GM12878 (cell line): ENCODE measurements around the gene CCSER2. TPM values are rescaled to one million over a fixed set of nuclear protein-coding genes. Genes with fewer than 3 reads are reported as not detected.

Experiments used
- ASH2L ChIP-seq: fragments of 300-600, 200-600 bp; sonication (generic); IDR thresholded peaks from 2 replicates; pipeline ENCODE4 v1.6.1; 2017; ENCODE audit warnings: low read depth, mild to moderate bottlenecking, borderline replicate concordance
- BACH1 ChIP-seq: fragments of 450-650 bp; IDR thresholded peaks from 2 replicates; pipeline ENCODE4 v1.6.1; 2017; ENCODE audit warnings: mild to moderate bottlenecking, borderline replicate concordance
- CBX3 ChIP-seq: fragments of 200-600 bp; sonication (generic); IDR thresholded peaks from 2 replicates; pipeline ENCODE4 v1.6.1; 2016; ENCODE audit warnings: low read depth, borderline replicate concordance
- CREM ChIP-seq: IDR thresholded peaks from 2 replicates; pipeline ENCODE4 v1.6.1; 2014; ENCODE audit warnings: antibody characterized with exemption, low read depth
- ETV6 ChIP-seq, 2 experiments: fragments of 450-650 bp in 1 of 2; IDR thresholded peaks in 1 of 2; conservative IDR thresholded peaks in 1 of 2; 2 replicates each; pipeline ENCODE4 v1.6.1; 2014; ENCODE audit warnings: antibody characterized with exemption in 1 of 2, borderline replicate concordance in 1 of 2, low read depth in 1 of 2, mild to moderate bottlenecking in 1 of 2, moderate library complexity in 1 of 2
- HDAC6 ChIP-seq: fragments of 200-600 bp; sonication (generic); IDR thresholded peaks from one replicate; pipeline ENCODE4 v1.8.0; 2017; ENCODE audit warnings: antibody characterized with exemption; ENCODE audit not compliant: unreplicated experiment
- IRF4 ChIP-seq: IDR thresholded peaks from 2 replicates; pipeline ENCODE4 v1.6.1; 2011; ENCODE audit warnings: low read depth, low read length
- JUND ChIP-seq: IDR thresholded peaks from 2 replicates; pipeline ENCODE4 v1.6.1; 2012; ENCODE audit warnings: low read depth, mild to moderate bottlenecking, low read length, improper control_type of control experiment, moderate library complexity
- NFIC ChIP-seq: IDR thresholded peaks from 2 replicates; pipeline ENCODE4 v1.6.1; 2012; ENCODE audit warnings: low read depth, mild to moderate bottlenecking, inconsistent platforms, low read length, moderate library complexity
- NRF1 ChIP-seq: conservative IDR thresholded peaks from 2 replicates; pipeline ENCODE4 v1.6.1; 2011; ENCODE audit warnings: mild to moderate bottlenecking, low read depth, low read length, improper control_type of control experiment
- RB1 ChIP-seq: fragments of 450-650 bp; formaldehyde crosslinking; IDR thresholded peaks from 2 replicates; pipeline ENCODE4 v1.6.1; 2017; ENCODE audit warnings: mild to moderate bottlenecking, borderline replicate concordance
- RBBP5 ChIP-seq: fragments of 200-600 bp; sonication (generic); conservative IDR thresholded peaks from 2 replicates; pipeline ENCODE4 v1.6.1; 2016
- SMARCA5 ChIP-seq: fragments of 450-650 bp; IDR thresholded peaks from 2 replicates; pipeline ENCODE4 v1.6.1; 2017; ENCODE audit warnings: mild to moderate bottlenecking
- SMC3 ChIP-seq: IDR thresholded peaks from 2 replicates; pipeline ENCODE4 v1.6.1; 2011; ENCODE audit warnings: low read length, improper control_type of control experiment, borderline replicate concordance
- SP1 ChIP-seq: IDR thresholded peaks from one replicate; pipeline ENCODE4 v1.6.1; 2011; ENCODE audit warnings: low read depth, low read length
- SREBF2 ChIP-seq: IDR thresholded peaks from 2 replicates; pipeline ENCODE4 v1.6.1; 2012; ENCODE audit warnings: mild to moderate bottlenecking, low read length
- STAT1 ChIP-seq: fragments of 450-650 bp; conservative IDR thresholded peaks from 2 replicates; pipeline ENCODE4 v1.6.1; 2014; ENCODE audit warnings: antibody characterized with exemption, mild to moderate bottlenecking
- WRNIP1 ChIP-seq: IDR thresholded peaks from 2 replicates; pipeline ENCODE4 v1.6.1; 2011; ENCODE audit warnings: low read depth, low read length, improper control_type of control experiment, borderline replicate concordance
- ZBED1 ChIP-seq: IDR thresholded peaks from 2 replicates; pipeline ENCODE4 v1.6.1; 2016; ENCODE audit warnings: borderline replicate concordance
- ZNF384 ChIP-seq: IDR thresholded peaks from 2 replicates; pipeline ENCODE4 v1.6.1; 2012; ENCODE audit warnings: low read depth, mild to moderate bottlenecking, low read length, improper control_type of control experiment, borderline replicate concordance
- polyA plus RNA-seq, 11 experiments: library from polyadenylated mRNA; depleted of rRNA in 4 of 11; unstranded in 6 of 11; stranded (reverse) in 5 of 11; fragments of >200 nt; fragmentation: Nextera tagmentation in 4 of 11; fragmentation: Illumina TruSeq in 1 of 11; extraction: Ambion mirVana in 4 of 11; extraction: Trizol in 1 of 11; gene quantifications; 1 replicate in 1 of 11; 2 replicates in 10 of 11; pipeline versions ENCODE4 v1.2.1 to v1.2.3, GENCODE V29; 2011 to 2016; ENCODE audit warnings: inconsistent platforms in 2 of 11, missing spikeins in 2 of 11, low read depth in 1 of 11
- total RNA-seq, 4 experiments: library from RNA; depleted of rRNA in 3 of 4; stranded (reverse); fragments of >200 nt in 3 of 4; fragmentation: Illumina TruSeq in 1 of 4; extraction: Trizol in 1 of 4; gene quantifications; 2 replicates each; pipeline versions ENCODE4 v1.2.1 to v1.2.3, GENCODE V29; 2013 to 2021
- TF ChIP-seq, protein P1 (sequence below): IDR thresholded peaks from 2 replicates; pipeline ENCODE4 v1.6.1; 2011; ENCODE audit warnings: mild to moderate bottlenecking, low read depth, low read length, moderate library complexity; ENCODE audit not compliant: insufficient replicate concordance
- TF ChIP-seq, protein P2 (sequence below), 3 experiments: IDR thresholded peaks in 2 of 3; conservative IDR thresholded peaks in 1 of 3; 2 replicates each; pipeline ENCODE4 v1.5.1; 2011; ENCODE audit warnings: low read depth in 3 of 3, low read length in 3 of 3, mild to moderate bottlenecking in 3 of 3, control low read depth in 2 of 3, moderate library complexity in 2 of 3, inconsistent platforms in 1 of 3, mixed read lengths in 1 of 3; ENCODE audit not compliant: control insufficient read depth in 2 of 3, insufficient read depth in 1 of 3; ENCODE audit errors: extremely low read depth in 1 of 3
- TF ChIP-seq, protein P3 (sequence below): IDR thresholded peaks from 2 replicates; pipeline ENCODE4 v1.6.1; 2012; ENCODE audit warnings: low read length, inconsistent platforms
- TF ChIP-seq, protein P4 (sequence below): fragments of 450-650 bp; IDR thresholded peaks from 2 replicates; pipeline ENCODE4 v1.6.1; 2014; ENCODE audit warnings: mild to moderate bottlenecking
- TF ChIP-seq, protein P5 (sequence below): fragments of 150-350 bp; IDR thresholded peaks from 2 replicates; pipeline ENCODE4 v1.6.1; 2014; ENCODE audit warnings: mild to moderate bottlenecking, low read depth, low read length

CCSER2 gene
- total and polyA plus RNA-seq, 10 of the 15 experiments (the other 5 are each of a cell fraction or from before 2014, with no cell fraction given), result 4.7 to 18.8 (median 13.2) TPM

DNA sequence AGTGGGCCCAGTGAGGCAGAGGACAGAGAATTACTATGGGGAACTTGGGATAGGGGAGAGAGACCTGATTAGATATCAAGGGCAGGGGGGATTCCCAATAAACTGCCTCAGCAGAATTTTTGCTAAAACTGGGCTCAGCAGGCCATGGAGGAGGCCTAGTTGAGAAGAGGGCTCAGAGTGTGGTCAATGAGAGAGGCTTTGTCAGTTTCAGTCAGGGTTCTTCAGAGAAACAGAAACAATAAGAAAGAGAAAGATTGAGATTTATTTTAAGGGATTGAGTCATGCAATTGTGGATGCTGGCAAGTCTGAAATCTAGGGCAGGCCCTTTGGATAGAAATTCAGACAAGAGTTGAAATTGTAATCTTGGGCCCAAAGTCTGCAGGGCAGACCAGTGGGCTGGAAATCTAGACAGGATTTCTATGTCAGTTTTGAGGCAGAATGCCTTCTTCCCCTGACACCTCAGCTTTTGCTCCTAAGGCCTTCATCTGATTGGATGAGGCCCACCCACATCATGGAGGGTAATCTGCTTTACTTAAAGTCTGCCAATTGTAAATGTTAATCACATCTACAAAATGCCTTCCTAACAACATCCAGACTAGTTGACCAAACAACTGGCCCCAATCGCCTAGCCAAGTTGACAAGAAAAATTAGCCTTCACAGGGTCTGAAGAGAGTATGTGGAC, 33.5 kb upstream of the CCSER2 start (continued):
- TF ChIP-seq, protein P1, sequence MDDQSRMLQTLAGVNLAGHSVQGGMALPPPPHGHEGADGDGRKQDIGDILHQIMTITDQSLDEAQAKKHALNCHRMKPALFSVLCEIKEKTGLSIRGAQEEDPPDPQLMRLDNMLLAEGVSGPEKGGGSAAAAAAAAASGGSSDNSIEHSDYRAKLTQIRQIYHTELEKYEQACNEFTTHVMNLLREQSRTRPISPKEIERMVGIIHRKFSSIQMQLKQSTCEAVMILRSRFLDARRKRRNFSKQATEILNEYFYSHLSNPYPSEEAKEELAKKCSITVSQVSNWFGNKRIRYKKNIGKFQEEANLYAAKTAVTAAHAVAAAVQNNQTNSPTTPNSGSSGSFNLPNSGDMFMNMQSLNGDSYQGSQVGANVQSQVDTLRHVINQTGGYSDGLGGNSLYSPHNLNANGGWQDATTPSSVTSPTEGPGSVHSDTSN, result no peak
- TF ChIP-seq ASH2L (no peak), HDAC6 (no peak), SMARCA5 (no peak), NFIC (peak; percentile 66; the same call in 1 of the 2 replicates), IRF4 (no peak), ZBED1 (no peak), SP1 (no peak), STAT1 (no peak), WRNIP1 (no peak), RB1 (no peak), ZNF384 (no peak), BACH1 (no peak), SREBF2 (no peak), CBX3 (no peak), SMC3 (no peak), JUND (no peak), ETV6 (conservative IDR thresholded peaks at IDR 0.05 in 1 of 2, IDR thresholded peaks at IDR 0.05 in 1 of 2; ENCODE audit: borderline replicate concordance in 1 of 2, low read depth in 1 of 2) (no peak; a peak in 1 of 4 replicates), RBBP5 (no peak), NRF1 (no peak), CREM (peak; percentile 21; the same call in 1 of the 2 replicates)
- TF ChIP-seq, protein P2, sequence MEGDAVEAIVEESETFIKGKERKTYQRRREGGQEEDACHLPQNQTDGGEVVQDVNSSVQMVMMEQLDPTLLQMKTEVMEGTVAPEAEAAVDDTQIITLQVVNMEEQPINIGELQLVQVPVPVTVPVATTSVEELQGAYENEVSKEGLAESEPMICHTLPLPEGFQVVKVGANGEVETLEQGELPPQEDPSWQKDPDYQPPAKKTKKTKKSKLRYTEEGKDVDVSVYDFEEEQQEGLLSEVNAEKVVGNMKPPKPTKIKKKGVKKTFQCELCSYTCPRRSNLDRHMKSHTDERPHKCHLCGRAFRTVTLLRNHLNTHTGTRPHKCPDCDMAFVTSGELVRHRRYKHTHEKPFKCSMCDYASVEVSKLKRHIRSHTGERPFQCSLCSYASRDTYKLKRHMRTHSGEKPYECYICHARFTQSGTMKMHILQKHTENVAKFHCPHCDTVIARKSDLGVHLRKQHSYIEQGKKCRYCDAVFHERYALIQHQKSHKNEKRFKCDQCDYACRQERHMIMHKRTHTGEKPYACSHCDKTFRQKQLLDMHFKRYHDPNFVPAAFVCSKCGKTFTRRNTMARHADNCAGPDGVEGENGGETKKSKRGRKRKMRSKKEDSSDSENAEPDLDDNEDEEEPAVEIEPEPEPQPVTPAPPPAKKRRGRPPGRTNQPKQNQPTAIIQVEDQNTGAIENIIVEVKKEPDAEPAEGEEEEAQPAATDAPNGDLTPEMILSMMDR (IDR thresholded peaks at IDR 0.05 in 2 of 3, conservative IDR thresholded peaks at IDR 0.05 in 1 of 3; ENCODE audit: control insufficient read depth in 2 of 3, extremely low read depth in 1 of 3, insufficient read depth in 1 of 3, low read depth in 3 of 3, low read length in 3 of 3), result no peak
- TF ChIP-seq, protein P3, sequence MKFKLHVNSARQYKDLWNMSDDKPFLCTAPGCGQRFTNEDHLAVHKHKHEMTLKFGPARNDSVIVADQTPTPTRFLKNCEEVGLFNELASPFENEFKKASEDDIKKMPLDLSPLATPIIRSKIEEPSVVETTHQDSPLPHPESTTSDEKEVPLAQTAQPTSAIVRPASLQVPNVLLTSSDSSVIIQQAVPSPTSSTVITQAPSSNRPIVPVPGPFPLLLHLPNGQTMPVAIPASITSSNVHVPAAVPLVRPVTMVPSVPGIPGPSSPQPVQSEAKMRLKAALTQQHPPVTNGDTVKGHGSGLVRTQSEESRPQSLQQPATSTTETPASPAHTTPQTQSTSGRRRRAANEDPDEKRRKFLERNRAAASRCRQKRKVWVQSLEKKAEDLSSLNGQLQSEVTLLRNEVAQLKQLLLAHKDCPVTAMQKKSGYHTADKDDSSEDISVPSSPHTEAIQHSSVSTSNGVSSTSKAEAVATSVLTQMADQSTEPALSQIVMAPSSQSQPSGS, result peak; percentile 28; the same call in 1 of the 2 replicates
- TF ChIP-seq, protein P4, sequence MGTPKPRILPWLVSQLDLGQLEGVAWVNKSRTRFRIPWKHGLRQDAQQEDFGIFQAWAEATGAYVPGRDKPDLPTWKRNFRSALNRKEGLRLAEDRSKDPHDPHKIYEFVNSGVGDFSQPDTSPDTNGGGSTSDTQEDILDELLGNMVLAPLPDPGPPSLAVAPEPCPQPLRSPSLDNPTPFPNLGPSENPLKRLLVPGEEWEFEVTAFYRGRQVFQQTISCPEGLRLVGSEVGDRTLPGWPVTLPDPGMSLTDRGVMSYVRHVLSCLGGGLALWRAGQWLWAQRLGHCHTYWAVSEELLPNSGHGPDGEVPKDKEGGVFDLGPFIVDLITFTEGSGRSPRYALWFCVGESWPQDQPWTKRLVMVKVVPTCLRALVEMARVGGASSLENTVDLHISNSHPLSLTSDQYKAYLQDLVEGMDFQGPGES, result no peak
- TF ChIP-seq, protein P5, sequence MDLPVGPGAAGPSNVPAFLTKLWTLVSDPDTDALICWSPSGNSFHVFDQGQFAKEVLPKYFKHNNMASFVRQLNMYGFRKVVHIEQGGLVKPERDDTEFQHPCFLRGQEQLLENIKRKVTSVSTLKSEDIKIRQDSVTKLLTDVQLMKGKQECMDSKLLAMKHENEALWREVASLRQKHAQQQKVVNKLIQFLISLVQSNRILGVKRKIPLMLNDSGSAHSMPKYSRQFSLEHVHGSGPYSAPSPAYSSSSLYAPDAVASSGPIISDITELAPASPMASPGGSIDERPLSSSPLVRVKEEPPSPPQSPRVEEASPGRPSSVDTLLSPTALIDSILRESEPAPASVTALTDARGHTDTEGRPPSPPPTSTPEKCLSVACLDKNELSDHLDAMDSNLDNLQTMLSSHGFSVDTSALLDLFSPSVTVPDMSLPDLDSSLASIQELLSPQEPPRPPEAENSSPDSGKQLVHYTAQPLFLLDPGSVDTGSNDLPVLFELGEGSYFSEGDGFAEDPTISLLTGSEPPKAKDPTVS, result no peak
